ENCODE measurements around the gene LY6G6C.
A peak's percentile ranks its signal among the peaks of the same experiment; 100 is the strongest.

LY6G6C gene, protein sequence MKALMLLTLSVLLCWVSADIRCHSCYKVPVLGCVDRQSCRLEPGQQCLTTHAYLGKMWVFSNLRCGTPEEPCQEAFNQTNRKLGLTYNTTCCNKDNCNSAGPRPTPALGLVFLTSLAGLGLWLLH

GRCh38 chr6:31721351-31722020, at the start of gene LY6G6C:
TSS of gene LY6G6C (minus strand) at chr6:31721746. CDS start at chr6:31721679, 67 bp downstream.
- no peak for DNase-seq

DNA sequence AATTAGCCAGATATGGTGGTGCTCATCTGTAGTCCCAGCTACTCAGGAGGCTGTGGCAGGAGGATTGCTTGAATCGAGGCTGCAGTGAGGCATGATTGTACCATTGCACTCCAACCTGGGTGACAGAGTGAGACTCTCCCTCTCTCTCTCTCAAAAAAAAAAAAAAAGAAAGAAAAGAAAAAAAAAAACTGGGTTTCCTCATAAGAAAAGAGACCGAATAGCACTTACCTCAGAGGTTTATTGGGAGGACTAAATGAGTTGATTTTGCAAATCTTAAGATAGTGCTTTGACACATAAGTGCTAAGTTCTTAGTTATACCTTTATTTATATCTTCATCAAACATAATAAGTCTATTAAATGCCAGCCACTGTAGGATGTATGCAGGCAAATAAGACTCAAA, 49.3 kb upstream of the LY6G6C start:
- no peak for DNase-seq

DNA sequence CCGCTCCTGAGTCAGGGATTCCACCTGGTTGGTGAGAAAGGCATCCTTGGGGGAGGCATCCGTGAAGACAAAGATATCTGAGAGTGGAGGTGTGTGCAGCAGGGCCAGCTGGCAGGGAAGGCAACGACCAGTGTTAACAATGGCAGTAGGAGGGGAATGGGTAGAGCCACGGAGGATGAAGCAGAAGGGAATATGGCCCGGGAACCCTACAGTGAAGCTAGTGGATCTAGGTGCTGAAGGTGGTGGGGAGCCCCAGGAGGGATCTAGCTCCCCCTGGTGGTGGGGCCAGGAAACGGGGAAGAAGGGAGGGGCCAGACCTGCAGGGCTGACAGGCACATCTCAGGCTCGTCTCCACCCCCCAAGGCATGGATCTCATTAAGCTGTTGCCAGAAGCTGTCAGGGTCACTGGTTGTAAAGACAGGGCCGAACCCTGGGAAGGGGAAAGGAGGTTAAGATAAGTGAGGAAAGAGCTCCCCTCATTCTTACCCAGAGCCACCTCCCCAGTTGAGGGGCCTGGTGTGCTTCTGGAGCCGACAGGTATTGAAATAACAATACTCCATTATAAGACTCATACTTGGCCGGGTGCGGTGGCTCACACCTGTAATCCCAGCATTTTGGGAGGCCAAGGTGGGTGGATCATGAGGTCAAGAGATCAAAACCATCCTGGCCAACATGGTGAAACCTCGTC, 48.3 kb upstream of the LY6G6C start:
- peak; percentile 86 for DNase-seq

DNA sequence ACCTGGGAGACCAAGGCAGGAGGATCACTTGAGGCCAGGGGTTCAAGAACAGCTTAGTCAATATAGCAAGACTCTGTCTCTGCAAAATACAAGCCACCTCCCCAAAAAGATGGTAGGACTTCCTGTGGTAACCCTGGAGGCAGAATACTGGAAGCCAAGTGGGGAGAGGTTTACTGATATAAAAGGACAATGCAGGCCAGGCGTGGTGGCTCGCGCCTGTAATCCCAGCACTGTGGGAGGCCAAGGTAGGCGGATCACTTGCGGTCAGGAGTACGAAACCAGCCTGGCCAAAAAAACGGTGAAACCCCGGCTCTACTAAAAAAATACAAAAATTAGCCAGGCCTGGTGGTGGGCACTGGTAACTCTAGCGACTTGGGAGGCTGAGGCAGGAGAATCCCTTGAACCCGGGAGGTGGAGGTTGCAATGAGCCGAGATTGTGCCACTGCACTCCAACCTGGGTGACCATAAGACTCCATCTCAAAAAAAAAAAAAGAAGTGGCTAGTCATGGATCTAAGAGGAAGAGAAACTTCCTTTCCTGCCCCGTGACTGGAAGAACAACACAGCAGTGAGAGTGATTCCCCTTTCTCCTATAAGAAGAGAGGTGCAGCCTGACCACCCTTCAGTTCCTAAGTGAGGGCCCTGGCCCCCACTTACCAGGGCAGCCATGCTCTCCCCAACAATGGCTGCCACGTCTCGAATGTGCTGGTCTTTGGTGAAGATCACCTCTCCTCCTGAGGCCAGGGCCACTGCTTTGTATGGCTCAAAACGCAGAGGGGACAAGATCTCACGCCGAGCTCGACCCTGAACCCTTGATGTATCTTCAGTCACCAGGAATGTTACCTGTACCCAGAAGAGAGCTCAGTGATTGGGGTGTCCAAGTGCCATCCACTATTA, 47.1 kb upstream of the LY6G6C start:
- DNase-seq = no peak

GRCh38 chr6:31767096-31767645, 45.6 kb upstream of the LY6G6C start:
- DNase-seq = no peak

DNA sequence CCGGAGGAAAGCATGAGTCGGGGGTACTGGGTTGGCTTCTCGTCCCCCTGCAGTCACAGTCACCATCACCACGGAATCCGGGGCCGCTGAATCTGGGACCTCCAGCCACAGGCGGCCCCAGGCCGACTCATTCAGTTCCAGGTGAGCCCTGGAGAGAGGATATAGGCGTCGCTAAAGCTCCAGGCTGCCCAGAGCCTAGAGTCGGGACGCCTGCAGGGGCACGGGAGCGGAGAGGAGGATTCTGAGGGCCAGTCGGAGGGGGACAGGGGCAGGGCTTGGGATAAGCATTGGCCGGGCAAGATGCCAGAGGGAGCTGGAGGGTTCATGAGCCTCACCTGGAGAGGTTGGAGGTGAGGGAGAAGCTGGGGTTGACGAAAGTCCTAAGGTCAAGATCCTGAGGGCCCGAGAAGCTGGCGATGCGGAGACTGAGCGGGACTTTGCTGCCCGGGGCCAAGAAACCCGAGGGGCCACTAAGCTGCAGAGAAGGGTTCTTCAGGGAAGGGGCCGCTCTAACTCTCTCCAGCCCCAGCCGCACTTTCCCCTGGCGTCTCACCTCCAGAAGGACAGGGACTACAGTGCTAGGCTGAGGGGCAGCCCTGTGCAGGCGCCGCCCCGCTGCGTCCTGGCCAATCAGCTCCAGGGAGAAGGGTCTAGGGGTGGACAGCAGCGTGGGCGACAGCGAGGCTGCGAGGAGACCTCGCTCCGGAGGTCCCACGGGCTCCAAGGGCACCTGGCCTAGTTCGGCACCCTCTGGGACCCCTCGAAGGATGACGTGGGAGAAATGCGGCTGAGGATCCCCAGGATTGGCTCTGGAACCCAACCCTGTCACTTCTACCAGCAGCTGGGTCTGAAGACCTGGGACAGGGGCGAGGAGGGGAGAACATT, 44.6 kb upstream of the LY6G6C start:
- DNase-seq = no peak

DNA sequence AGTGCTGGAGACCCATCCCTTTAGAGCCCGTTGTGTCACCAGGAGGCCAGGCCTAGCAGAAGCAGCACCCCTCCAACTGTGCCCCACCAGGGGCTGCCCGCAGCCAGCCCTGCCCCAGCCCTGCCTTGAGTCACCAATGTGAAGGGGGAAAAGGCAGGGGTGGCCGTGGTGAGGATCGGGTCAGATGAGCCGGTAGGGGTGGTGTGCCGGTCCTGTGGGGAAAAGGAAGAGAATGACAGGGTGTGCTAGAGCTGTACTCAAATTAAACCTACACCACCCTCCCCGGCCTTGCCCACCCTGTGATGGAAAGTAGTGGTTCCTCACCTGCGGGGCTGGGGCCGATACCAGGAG, 44.0 kb upstream of the LY6G6C start:
- DNase-seq = no peak

DNA sequence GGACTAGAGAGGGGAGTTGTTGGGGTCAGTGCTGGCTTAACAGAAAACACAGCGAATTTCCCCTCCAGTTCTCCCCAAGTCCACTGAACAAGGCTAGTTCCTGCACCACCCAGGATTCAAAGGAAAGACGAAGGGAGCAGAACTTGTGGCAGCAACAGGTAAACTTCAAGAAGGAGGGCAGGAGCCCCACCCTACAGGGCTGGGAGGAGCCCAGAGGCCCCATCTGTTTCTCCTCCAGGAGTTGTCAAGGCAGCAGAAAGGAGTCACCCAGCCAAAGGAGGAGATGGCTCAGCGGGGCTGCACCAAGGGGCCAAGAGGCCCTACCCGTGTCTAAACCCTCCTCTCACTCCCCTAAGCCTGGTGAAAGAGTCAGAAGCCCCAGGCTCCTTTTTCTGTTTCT, 42.7 kb upstream of the LY6G6C start:
- DNase-seq = no peak

DNA sequence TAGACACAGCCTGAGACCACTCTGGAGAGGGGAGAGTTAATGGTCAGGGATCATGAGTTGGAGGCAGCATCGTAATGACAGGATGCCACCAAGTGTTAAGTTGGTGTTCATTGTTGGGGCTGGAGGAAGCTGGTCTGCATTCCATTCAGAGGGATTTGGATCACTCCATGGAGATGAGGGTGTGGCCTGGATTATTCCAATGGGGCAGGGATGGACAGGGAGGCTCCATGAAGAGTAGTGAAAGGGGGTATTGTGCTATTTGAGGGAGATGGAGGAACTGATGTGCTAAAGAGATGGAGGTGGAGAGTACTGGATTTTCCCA, 42.0 kb upstream of the LY6G6C start:
- no peak for DNase-seq

DNA sequence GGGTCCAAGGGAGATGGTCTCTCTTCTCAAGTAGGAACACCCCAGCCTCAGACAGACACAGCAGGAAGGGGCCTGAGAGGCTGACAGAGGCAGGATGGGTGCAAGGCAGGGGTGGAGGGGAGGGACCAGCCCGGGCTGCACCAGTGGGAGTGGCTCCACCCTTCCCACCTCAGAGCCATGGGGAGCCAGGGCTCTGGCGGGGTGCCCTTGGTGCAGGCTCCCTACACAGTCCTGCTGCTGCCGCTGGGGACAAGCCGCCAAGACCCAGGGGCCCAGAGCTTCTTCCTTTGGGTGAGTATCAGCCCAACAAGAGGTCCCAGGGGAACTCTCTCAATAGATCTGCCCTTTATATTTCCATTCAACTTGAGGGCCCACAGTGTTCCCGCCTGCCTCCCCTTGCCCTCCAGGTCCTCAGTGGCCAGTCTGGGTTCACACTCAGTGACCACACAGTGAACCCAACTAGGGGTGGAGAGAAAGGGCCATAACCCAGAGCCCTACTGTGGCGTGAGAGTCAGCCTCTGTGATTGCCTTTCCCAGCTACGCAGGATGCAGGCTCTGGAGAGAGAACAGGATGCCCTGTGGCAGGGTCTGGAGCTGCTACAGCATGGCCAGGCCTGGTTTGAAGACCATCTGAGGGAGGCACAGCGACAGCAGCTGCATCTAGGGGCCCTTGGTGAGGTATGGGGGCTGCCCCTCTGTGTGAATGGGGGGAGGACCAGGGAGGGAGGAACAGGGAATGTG, 41.5 kb upstream of the LY6G6C start:
- DNase-seq = no peak

GRCh38 chr6:31762356-31762755, 40.8 kb upstream of the LY6G6C start, which contains the start of gene SAPCD1:
TSS of gene SAPCD1 (plus strand) at chr6:31762656. CDS start at chr6:31763055, 399 bp downstream.
- no peak for DNase-seq

- DNase-seq = no peak
Measured at GRCh38 chr6:31761343-31761742, 39.8 kb upstream of the LY6G6C start.

GRCh38 chr6:31760790-31761189, 39.2 kb upstream of the LY6G6C start:
- no peak for DNase-seq

GRCh38 chr6:31758281-31758680, 36.7 kb upstream of the LY6G6C start:
- no peak for DNase-seq

GRCh38 chr6:31752739-31753319, 31.3 kb upstream of the LY6G6C start:
- DNase-seq = no peak

DNA sequence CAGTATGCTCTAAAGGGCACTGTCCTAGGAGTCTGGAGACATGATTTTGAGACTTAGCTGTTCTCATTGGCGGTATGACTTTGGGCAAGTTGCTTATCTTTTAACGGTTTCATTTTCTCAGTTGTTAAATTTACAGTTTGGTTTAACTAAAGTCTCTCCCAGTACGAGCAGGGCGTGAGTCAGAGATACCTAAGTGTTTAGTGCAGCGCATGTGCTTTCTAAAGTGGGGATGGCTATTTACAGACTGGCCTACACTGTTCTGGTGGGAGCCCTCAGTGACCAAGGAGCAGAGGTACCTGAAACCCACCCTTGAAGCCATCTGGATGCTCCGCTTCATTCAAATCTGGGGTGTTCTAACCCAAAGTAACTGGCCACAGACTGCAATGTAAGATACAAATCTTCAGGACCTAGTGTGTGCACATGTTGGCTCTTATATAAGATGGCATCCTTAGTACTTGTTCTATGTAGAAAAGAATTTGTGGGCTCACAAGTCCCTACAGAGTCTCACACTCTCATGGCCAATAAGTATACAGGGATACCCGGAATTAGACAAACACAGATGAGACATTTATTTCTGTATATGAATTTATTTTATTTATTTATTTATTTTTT, 29.0 kb upstream of the LY6G6C start:
- no peak for DNase-seq

DNA sequence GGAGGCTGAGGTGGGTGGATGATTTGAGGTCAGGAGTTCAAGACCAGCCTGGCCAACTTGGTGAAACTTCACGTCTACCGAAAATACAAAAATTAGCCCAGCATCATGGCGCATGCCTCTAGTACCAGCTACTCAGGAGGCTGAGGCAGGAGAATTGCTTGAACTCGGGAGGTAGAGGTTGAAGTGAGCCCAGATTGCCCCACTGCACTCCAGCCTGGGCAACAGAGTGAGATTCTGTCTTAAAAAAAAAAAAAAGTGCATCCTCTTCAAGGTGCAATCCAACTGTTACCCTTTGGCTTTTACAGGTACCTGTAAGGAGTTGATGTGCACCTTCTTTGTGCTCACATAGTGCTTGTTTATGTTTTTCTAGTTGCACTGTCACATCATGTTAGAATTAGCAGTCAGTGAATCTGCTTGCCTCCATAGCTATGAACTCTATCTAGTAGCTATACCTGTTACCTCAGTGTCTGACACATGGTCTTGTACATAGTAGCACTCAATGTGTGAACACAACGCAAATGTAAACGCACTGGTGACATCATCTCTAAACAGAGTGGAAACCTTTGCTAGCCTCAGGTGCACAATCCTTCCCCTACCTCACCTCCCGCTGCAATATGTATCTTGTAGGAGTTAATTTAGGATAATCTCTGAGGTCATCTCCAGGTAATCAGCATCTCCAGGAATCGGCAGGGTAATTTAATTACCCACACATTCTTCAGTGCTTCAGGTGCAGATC, 27.9 kb upstream of the LY6G6C start:
- DNase-seq = no peak

GRCh38 chr6:31744422-31744821, 22.9 kb upstream of the LY6G6C start:
- no peak for DNase-seq

DNA sequence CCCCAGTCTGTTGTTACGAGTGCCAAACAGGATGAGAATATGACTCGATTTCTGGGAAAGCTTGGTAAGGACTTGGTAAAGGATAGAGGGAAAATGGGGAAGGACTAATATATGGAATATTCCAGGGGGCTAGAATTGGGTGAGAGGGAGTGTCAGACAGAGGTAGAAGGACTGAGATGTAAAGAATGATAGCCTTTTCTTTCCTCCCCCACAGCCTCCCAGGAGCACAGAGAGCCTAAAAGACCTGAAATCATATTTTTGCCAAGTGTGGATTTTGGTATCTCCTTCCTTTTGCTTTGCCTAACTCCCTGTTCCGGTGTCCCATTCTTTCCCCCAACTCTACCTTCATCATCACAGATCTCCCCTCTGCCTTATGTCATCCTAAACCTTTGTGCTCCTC, 21.3 kb upstream of the LY6G6C start:
- no peak for DNase-seq

DNA sequence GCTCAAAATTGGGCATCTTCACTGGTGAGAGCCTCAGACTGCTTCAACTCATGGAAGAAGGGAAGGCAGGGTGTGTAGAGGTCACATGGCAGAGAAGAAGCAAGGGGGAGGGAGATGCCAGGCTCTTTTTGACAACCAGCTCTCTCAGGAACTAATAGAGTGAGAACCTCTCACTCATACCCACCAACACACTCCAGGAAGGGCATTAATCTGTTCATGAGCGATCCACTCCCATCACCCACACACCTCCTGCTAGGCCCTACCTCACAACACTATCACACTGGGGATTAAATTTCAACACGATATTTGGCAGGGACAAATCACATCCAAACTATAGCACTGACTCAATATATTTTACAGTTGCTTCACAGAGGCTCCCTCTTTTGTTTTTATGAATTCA, 20.3 kb upstream of the LY6G6C start:
- no peak for DNase-seq

Measured in CD4-positive, alpha-beta T cell treated with Interleukin-12 subunit alpha and Interleukin-12 subunit beta, for 1 hour (primary cell).